GM12878 (cell line): Measurements from ENCODE around the gene LTC4S. TPM values are rescaled to one million over a fixed set of nuclear protein-coding genes. Genes with fewer than 3 reads are reported as not detected.
A peak's percentile ranks its signal among the peaks of the same experiment; 100 is the strongest.

Experiments
- CBX3 ChIP-seq: fragments of 200-600 bp; sonication (generic); IDR thresholded peaks from 2 replicates; pipeline ENCODE4 v1.6.1; 2016; ENCODE audit warnings: low read depth, borderline replicate concordance
- FOXK2 ChIP-seq: fragments of 450-650 bp; IDR thresholded peaks from 2 replicates; pipeline ENCODE4 v1.6.1; 2017; ENCODE audit warnings: mild to moderate bottlenecking, moderate library complexity
- MEF2A ChIP-seq: IDR thresholded peaks from 2 replicates; pipeline ENCODE4 v1.6.1; 2011; ENCODE audit warnings: low read depth, mild to moderate bottlenecking, low read length, moderate library complexity; ENCODE audit not compliant: insufficient read depth
- PAX8 ChIP-seq: fragments of 450-650 bp; IDR thresholded peaks from 2 replicates; pipeline ENCODE4 v1.6.1; 2017; ENCODE audit warnings: mild to moderate bottlenecking, moderate library complexity
- POLR2AphosphoS2 ChIP-seq: IDR thresholded peaks from 2 replicates; pipeline ENCODE4 v1.6.1; 2011; ENCODE audit warnings: low read depth, mild to moderate bottlenecking, low read length, improper control_type of control experiment, moderate library complexity
- RAD21 ChIP-seq: IDR thresholded peaks from 2 replicates; pipeline ENCODE4 v1.6.1; 2011; ENCODE audit warnings: mild to moderate bottlenecking, low read depth, low read length, moderate library complexity; ENCODE audit not compliant: insufficient read depth
- SMC3 ChIP-seq: IDR thresholded peaks from 2 replicates; pipeline ENCODE4 v1.6.1; 2011; ENCODE audit warnings: low read length, improper control_type of control experiment, borderline replicate concordance
- ZNF24 ChIP-seq: fragments of 450-650 bp; IDR thresholded peaks from 2 replicates; pipeline ENCODE4 v1.6.1; 2017; ENCODE audit warnings: antibody characterized with exemption, mild to moderate bottlenecking
- ZSCAN29 ChIP-seq: fragments of 450-650 bp; IDR thresholded peaks from 2 replicates; pipeline ENCODE4 v1.6.1; 2017; ENCODE audit warnings: mild to moderate bottlenecking, moderate library complexity
- polyA plus RNA-seq, 11 experiments: library from polyadenylated mRNA; depleted of rRNA in 4 of 11; unstranded in 6 of 11; stranded (reverse) in 5 of 11; fragments of >200 nt; fragmentation: Nextera tagmentation in 4 of 11; fragmentation: Illumina TruSeq in 1 of 11; extraction: Ambion mirVana in 4 of 11; extraction: Trizol in 1 of 11; gene quantifications; 1 replicate in 1 of 11; 2 replicates in 10 of 11; pipeline versions ENCODE4 v1.2.1 to v1.2.3, GENCODE V29; 2011 to 2016; ENCODE audit warnings: inconsistent platforms in 2 of 11, missing spikeins in 2 of 11, low read depth in 1 of 11
- total RNA-seq, 4 experiments: library from RNA; depleted of rRNA in 3 of 4; stranded (reverse); fragments of >200 nt in 3 of 4; fragmentation: Illumina TruSeq in 1 of 4; extraction: Trizol in 1 of 4; gene quantifications; 2 replicates each; pipeline versions ENCODE4 v1.2.1 to v1.2.3, GENCODE V29; 2013 to 2021
- TF ChIP-seq, protein P1 (sequence below): fragments of 450-650 bp; IDR thresholded peaks from 2 replicates; pipeline ENCODE4 v1.6.1; 2017; ENCODE audit warnings: antibody characterized with exemption, mild to moderate bottlenecking, moderate library complexity

The LTC4S gene
- total and polyA plus RNA-seq, 10 of the 15 experiments (the other 5 are each of a cell fraction or from before 2014, with no cell fraction given) = 0.78 to 3.6 (median 1.8) TPM; not detected in 5

DNA sequence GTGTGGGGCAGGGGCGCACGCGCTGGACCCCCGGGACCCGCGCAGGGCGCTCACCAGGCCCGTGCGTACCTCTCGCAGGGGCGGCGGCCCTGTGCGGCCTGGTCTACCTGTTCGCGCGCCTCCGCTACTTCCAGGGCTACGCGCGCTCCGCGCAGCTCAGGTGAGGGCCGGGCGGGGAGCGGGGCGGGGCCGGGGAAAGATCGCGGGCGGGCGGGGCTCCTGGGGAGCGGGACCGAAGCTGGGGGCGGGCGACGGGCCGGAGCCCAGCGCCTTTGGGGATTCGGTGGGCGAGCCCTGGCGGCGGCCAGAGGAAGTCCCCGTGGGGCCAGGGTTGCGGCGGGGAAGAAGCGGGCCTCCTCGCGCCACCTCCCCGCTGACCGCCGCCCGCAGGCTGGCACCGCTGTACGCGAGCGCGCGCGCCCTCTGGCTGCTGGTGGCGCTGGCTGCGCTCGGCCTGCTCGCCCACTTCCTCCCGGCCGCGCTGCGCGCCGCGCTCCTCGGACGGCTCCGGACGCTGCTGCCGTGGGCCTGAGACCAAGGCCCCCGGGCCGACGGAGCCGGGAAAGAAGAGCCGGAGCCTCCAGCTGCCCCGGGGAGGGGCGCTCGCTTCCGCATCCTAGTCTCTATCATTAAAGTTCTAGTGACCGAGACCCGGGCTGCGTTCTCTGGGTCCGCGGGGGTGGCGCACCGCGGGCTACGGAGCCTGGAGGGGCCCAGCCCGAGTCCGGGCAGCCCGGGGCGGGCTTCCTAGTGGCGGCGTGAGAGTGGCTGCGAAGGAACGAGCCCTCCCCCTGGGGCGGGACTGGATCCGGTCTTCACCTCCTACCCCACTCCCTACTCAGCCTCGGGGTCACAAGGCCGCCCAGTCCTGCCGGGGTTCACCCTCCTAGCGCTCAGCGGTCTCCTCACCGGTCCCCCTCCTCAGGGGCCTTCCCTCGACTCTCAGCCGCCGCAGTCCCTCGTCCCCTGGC, 2.4 kb downstream of the LTC4S start (continued):
- TF ChIP-seq, protein P1, sequence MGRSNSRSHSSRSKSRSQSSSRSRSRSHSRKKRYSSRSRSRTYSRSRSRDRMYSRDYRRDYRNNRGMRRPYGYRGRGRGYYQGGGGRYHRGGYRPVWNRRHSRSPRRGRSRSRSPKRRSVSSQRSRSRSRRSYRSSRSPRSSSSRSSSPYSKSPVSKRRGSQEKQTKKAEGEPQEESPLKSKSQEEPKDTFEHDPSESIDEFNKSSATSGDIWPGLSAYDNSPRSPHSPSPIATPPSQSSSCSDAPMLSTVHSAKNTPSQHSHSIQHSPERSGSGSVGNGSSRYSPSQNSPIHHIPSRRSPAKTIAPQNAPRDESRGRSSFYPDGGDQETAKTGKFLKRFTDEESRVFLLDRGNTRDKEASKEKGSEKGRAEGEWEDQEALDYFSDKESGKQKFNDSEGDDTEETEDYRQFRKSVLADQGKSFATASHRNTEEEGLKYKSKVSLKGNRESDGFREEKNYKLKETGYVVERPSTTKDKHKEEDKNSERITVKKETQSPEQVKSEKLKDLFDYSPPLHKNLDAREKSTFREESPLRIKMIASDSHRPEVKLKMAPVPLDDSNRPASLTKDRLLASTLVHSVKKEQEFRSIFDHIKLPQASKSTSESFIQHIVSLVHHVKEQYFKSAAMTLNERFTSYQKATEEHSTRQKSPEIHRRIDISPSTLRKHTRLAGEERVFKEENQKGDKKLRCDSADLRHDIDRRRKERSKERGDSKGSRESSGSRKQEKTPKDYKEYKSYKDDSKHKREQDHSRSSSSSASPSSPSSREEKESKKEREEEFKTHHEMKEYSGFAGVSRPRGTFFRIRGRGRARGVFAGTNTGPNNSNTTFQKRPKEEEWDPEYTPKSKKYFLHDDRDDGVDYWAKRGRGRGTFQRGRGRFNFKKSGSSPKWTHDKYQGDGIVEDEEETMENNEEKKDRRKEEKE = 0 out of 2 replicates have a peak, but pooled peaks have one; percentile 52
- TF ChIP-seq SMC3 = peak; percentile 41; the same call in 1 of the 2 replicates
- TF ChIP-seq ZNF24 = peak; percentile 73; the same call in 1 of the 2 replicates
- TF ChIP-seq ZSCAN29 = peak; percentile 65; the same call in 1 of the 2 replicates
- no peak for TF ChIP-seq PAX8
- TF ChIP-seq FOXK2 = no peak
- TF ChIP-seq RAD21 = peak; percentile 39
- TF ChIP-seq CBX3 = no peak
- peak; percentile 87 for TF ChIP-seq POLR2AphosphoS2
- no peak for TF ChIP-seq MEF2A
